Measurements from ENCODE around the gene SLC25A30.

The SLC25A30 gene

DNA sequence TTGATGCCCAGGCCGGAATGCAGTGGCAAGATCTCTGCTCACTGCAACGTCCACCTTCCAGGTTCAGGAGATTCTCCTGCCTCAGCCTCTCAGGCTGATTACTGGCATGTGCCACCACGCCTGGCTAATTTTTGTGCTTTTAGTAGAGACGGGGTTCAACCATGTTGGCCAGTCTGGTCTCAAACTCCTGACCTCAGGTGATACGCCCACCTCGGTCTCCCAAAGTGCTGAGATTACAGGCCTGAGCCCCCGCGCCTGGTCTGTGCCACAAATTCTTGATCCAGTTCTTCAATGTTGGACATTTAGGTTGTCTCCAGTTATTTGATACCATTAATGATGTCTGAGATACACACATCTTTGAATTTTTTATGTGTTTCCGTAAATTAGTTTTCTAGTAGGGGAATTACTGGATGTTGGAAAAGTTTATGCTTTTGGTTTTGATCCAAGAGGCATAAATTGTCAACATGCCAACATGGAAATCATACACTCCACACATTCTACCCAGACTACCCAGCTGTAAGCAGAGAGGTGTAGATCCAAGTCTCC is 46.0 kb upstream of the SLC25A30 start:
- H3K9me2 ChIP-seq (replicated peaks; ENCODE audit: insufficient read depth, low read length), result no peaks in the 10 kb centered on the region
- TF ChIP-seq EZH2phosphoT487 (conservative IDR thresholded peaks at IDR 0.05; ENCODE audit: low read length), result no peak
- TF ChIP-seq, protein P1, sequence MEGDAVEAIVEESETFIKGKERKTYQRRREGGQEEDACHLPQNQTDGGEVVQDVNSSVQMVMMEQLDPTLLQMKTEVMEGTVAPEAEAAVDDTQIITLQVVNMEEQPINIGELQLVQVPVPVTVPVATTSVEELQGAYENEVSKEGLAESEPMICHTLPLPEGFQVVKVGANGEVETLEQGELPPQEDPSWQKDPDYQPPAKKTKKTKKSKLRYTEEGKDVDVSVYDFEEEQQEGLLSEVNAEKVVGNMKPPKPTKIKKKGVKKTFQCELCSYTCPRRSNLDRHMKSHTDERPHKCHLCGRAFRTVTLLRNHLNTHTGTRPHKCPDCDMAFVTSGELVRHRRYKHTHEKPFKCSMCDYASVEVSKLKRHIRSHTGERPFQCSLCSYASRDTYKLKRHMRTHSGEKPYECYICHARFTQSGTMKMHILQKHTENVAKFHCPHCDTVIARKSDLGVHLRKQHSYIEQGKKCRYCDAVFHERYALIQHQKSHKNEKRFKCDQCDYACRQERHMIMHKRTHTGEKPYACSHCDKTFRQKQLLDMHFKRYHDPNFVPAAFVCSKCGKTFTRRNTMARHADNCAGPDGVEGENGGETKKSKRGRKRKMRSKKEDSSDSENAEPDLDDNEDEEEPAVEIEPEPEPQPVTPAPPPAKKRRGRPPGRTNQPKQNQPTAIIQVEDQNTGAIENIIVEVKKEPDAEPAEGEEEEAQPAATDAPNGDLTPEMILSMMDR (IDR thresholded peaks at IDR 0.05; ENCODE audit: insufficient read depth, low read length, poor library complexity, severe bottlenecking), result no peak
- peak overlapping the region; percentile 78 for H3K4me2 ChIP-seq (ENCODE audit: low read depth, low read length, poor library complexity, severe bottlenecking)
- H3K27ac ChIP-seq (ENCODE audit: low read depth, low read length), result peak overlapping the region; percentile 63
- no peaks in the 10 kb centered on the region for H3K36me3 ChIP-seq (ENCODE audit: low read length)
- peaks cover 38% of the 10 kb centered on the region for H3F3A ChIP-seq (ENCODE audit: insufficient read depth)
- H4K20me1 ChIP-seq (ENCODE audit: low read depth, low read length), result 0 out of 2 replicates have a peak, but pooled peaks cover 3% of the 10 kb centered on the region
- peak overlapping the region; percentile 85 for H2AFZ ChIP-seq (ENCODE audit: low read depth, low read length, severe bottlenecking)
- peak overlapping the region; percentile 89 for H3K9ac ChIP-seq (ENCODE audit: low read length)
- H3K27me3 ChIP-seq (ENCODE audit: low read length), result no peaks in the 10 kb centered on the region
- no peaks in the 10 kb centered on the region for H3K9me3 ChIP-seq (ENCODE audit: insufficient read depth, low read length)
- H3K79me2 ChIP-seq (ENCODE audit: insufficient read depth, low read length), result peaks cover 48% of the 10 kb centered on the region
- peak overlapping the region; percentile 97 for H3K4me3 ChIP-seq (ENCODE audit: insufficient read depth, low read length, poor library complexity, severe bottlenecking)

DNA sequence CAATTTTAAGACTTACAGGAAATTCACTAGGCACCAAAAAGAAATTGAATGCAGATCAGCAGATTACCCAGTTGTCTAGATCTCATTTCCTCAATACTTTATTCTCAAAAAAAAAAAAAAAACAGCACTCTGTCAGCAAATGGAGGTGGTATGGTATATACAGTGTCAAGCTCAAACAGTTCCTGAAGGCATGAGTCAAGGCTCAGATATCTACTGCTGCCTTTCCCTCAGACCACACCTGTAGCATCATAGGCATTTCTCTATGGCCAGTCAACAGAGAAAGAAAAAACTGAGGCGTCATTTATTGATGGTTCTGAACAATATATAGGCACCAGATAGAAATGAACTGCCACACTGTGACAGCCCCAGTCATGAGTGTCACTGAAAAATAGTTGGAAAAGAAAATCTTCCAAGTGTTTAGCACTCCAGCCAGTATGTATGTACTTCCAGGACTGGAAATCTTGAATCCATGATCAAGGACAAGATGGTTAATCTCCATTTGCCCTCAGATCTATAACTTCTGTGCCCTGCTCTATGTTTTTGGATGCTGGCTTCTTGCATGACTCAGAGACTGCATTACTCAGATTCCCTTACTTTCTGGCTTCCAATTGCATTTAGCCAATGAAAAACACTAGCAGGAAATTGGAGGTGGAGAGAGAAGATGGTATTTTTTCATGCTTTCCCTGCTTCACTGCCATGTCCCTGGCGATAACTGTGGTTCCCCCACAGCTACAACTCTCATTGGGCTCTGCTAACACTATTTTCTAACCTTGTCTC is 38.2 kb upstream of the SLC25A30 start:
- Histone ChIP-seq H2AFZ (ENCODE audit: low read depth, low read length, severe bottlenecking) (no peak overlapping the region), H3K36me3 (ENCODE audit: low read length) (no peaks in the 10 kb centered on the region), H3K4me3 (ENCODE audit: insufficient read depth, low read length, poor library complexity, severe bottlenecking) (no peak overlapping the region), H3K9me3 (ENCODE audit: insufficient read depth, low read length) (no peaks in the 10 kb centered on the region), H3K4me2 (ENCODE audit: low read depth, low read length, poor library complexity, severe bottlenecking) (no peak overlapping the region), H3K9ac (ENCODE audit: low read length) (no peak overlapping the region), H3K9me2 (replicated peaks; ENCODE audit: insufficient read depth, low read length) (no peaks in the 10 kb centered on the region), H3K27me3 (ENCODE audit: low read length) (no peaks in the 10 kb centered on the region), H4K20me1 (ENCODE audit: low read depth, low read length) (no peaks in the 10 kb centered on the region), H3K27ac (ENCODE audit: low read depth, low read length) (no peak overlapping the region), H3K79me2 (ENCODE audit: insufficient read depth, low read length) (no peaks in the 10 kb centered on the region), H3F3A (ENCODE audit: insufficient read depth) (no peaks in the 10 kb centered on the region)
- no peak for TF ChIP-seq EZH2phosphoT487 (conservative IDR thresholded peaks at IDR 0.05; ENCODE audit: low read length)
- TF ChIP-seq, protein P1 (IDR thresholded peaks at IDR 0.05; ENCODE audit: insufficient read depth, low read length, poor library complexity, severe bottlenecking), result no peak

GRCh38 chr13:45454204-45454603 is 36.0 kb upstream of the SLC25A30 start:
- H3K36me3 ChIP-seq (ENCODE audit: low read length), result no peaks in the 10 kb centered on the region
- H3F3A ChIP-seq (ENCODE audit: insufficient read depth), result no peaks in the 10 kb centered on the region
- no peak overlapping the region for H2AFZ ChIP-seq (ENCODE audit: low read depth, low read length, severe bottlenecking)
- no peak overlapping the region for H3K4me3 ChIP-seq (ENCODE audit: insufficient read depth, low read length, poor library complexity, severe bottlenecking)
- no peaks in the 10 kb centered on the region for H3K27me3 ChIP-seq (ENCODE audit: low read length)
- H3K79me2 ChIP-seq (ENCODE audit: insufficient read depth, low read length), result no peaks in the 10 kb centered on the region
- no peak overlapping the region for H3K4me2 ChIP-seq (ENCODE audit: low read depth, low read length, poor library complexity, severe bottlenecking)
- H4K20me1 ChIP-seq (ENCODE audit: low read depth, low read length), result no peaks in the 10 kb centered on the region
- H3K27ac ChIP-seq (ENCODE audit: low read depth, low read length), result no peak overlapping the region
- no peak overlapping the region for H3K9ac ChIP-seq (ENCODE audit: low read length)
- no peaks in the 10 kb centered on the region for H3K9me2 ChIP-seq (replicated peaks; ENCODE audit: insufficient read depth, low read length)
- H3K9me3 ChIP-seq (ENCODE audit: insufficient read depth, low read length), result no peaks in the 10 kb centered on the region
- TF ChIP-seq, protein P1 (IDR thresholded peaks at IDR 0.05; ENCODE audit: insufficient read depth, low read length, poor library complexity, severe bottlenecking), result no peak
- TF ChIP-seq EZH2phosphoT487 (conservative IDR thresholded peaks at IDR 0.05; ENCODE audit: low read length), result no peak
